Peyer's patch (tissue), 4 donors: Measurements from ENCODE around the gene GALNT4.

Experiments used
- POLR2A ChIP-seq, 2 donors: fragments of 450-650 bp; IDR thresholded peaks; one replicate each; pipeline ENCODE4 v1.5.1; 2017; ENCODE audit warnings: antibody characterized with exemption in 2 of 2, mild to moderate bottlenecking in 2 of 2, moderate library complexity in 2 of 2
- TF ChIP-seq, protein P1 (sequence below), 6 experiments: fragments of 450-650 bp in 4 of 6; fragments of 200-600 bp in 2 of 6; sonication (generic) in 1 of 6; IDR thresholded peaks; one replicate each; pipeline ENCODE4 v1.5.1; 2017 to 2019; ENCODE audit warnings: antibody characterized with exemption in 6 of 6, mild to moderate bottlenecking in 3 of 6, moderate library complexity in 1 of 6

DNA sequence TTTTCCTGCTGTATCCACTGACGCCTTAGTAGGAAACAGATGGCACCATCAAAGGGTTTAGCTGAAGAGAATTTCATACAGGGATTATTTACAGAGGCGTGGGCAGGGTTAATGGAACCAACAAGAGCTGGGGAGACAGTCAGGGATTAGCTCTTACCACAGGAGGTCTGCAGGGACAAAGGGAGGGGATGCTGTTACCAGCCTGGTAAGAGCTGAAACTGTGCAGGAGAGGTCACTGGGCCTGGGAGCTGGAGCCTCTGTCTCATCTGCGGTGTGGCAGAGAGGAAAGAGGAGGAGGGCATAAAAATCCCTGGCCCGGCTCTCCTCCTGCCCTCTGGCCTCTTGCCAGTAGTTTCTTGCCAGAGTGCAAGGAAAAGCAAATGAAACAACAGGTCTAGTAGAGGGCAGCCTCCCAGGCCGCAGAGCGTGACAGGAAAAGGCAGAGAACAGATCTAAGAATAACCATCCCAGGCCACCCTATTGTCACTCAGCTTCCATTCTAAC, 20.1 kb upstream of the GALNT4 start:
- TF ChIP-seq, protein P1, sequence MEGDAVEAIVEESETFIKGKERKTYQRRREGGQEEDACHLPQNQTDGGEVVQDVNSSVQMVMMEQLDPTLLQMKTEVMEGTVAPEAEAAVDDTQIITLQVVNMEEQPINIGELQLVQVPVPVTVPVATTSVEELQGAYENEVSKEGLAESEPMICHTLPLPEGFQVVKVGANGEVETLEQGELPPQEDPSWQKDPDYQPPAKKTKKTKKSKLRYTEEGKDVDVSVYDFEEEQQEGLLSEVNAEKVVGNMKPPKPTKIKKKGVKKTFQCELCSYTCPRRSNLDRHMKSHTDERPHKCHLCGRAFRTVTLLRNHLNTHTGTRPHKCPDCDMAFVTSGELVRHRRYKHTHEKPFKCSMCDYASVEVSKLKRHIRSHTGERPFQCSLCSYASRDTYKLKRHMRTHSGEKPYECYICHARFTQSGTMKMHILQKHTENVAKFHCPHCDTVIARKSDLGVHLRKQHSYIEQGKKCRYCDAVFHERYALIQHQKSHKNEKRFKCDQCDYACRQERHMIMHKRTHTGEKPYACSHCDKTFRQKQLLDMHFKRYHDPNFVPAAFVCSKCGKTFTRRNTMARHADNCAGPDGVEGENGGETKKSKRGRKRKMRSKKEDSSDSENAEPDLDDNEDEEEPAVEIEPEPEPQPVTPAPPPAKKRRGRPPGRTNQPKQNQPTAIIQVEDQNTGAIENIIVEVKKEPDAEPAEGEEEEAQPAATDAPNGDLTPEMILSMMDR (IDR thresholded peaks at IDR 0.05): no peak
- no peak for TF ChIP-seq POLR2A (IDR thresholded peaks at IDR 0.05)
